Right kidney (tissue), 1 donor: ENCODE results near the gene SPATA6L.
"Not testable (repeated sequence)": the region's sequence is repeated elsewhere in the genome, so short reads cannot be mapped to it uniquely, and the experiment has no call there.

Source experiments
- DNase-seq: peaks from one replicate; pipeline ENCODE4 v3.0.0-alpha.2; 2016

SPATA6L gene

DNA sequence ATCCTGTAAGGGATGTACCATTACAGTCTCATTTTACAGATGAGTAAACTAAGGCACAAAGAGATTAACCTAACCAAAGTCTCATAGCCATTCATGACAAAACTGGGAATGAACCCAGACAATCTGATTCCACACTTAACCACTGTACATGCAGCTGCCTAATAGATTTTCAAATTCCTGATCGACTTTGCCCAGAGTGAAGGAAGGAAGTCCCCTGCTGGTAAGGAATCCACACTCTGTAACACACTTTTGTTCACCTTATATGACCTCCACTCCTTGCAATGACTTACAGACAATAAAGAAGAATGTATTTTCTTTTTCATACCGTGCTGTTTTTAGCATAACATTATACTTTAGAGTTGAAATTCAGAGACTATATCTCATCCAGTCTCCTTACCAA lies 35.4 kb downstream of the SPATA6L start:
- no peak for DNase-seq

GRCh38 chr9:4622016-4622415 lies 44.3 kb downstream of the SPATA6L start:
- DNase-seq, result no peak

GRCh38 chr9:4620881-4621555 lies 45.3 kb downstream of the SPATA6L start:
- no peak for DNase-seq

DNA sequence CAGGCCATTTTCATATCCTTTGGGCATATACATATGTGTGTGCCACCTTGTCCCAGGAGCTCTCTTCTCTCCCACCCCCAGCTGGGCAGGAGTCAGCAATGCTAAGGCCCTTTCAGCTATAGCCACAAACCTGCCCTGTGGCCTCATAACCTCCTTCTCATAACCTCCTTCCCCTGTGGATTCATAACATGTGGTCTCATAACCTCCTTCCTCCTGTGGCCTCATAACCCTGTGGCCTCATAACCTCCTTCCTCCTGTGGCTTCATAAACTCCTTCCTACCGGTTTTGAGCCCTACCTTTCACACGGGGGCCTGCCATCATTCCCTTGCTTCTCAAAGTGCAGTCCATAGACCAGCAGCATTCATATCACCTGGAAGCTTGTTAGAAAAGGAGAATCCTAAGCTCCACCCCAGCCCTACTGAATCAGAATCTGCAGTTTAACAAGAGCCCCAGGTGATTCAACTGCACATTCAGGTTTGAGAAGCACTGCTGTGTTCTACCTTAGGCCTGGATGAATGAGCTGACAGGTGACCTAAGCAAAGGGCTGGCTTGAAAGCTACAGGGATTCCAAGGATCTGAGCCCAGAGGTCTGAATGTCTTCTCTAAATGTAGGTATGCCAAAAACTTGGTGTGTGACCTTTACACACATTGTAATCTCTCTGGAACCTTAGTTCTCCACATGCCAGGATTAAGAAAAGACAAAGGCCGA lies 46.1 kb downstream of the SPATA6L start:
- DNase-seq, result no peak

DNA sequence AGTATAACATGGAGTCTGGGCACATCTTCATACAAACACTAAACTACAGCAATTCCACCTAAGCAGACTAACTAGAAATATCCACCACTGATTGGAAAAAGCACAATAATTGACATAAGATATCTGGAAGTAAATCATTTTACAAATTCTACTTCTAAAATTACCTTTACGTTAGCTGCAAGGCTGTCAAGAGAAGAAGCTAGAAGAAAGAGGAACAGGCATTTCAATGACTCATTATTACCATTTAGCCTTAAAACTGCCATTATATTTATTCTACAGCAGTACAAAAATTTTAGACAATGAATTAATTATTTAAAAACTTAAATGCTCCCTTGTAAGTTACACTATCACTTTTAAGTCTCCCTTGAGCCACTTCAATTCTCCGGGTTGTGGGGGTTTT lies 47.6 kb downstream of the SPATA6L start:
- no peak for DNase-seq

DNA sequence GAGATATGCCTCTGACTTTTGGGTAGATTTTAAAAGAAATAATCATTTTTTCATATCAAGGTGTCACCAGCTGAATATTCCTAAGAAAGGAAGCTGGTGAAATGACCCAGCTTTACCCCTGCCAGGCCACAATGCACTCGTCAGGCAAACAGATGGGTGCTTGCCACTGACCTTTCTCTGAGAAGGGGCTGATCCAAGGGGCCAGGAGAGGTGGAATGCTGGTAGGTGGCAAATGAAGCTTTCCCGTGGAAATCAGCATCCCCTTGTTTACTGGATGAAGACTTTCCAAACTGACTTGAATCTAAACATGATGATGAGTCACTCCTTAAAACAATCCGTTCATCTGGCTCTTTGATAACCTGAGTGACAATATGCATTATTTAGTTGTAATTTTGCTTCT lies 48.5 kb downstream of the SPATA6L start:
- DNase-seq, result no peak

DNA sequence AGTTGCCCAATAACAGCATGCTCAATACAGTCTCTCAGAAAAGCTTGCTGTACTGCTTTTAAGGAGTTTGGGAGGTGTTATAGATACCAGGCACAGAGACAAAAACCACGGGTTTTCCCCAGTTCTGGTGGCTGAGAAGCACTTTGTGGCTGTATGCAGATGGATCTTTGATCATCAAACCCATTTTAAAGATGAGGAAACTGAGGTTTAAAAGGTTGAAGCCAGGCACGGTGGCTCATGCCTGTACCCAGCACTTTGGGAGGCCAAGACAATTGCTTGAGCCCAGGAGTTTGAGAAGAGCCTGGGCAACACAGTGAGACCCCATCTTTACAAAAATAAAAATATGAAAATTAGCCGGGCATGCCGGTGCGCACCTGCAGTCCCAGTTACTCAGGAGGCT lies 50.5 kb downstream of the SPATA6L start:
- DNase-seq, result no peak

DNA sequence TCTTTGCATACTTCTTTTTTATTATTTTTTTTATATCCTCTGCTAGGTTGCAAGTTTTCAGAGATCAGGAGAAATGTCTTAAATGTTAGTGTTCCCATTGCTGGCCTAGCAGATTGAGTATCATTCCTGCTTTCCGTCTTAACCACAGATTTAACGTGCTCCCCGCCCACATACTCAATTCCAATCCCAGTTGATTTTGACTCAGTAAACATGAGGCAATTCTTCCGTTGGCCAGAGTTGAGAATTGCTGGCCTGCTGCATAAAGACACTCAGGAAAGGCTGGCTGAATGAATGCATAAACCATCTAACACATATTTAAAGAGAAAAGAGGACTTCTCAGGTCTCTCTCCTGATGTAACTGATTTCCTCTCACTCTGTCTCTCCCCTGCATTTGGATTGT lies 51.0 kb downstream of the SPATA6L start:
- no peak for DNase-seq

GRCh38 chr9:4614627-4615026 lies 51.7 kb downstream of the SPATA6L start:
- DNase-seq, result no peak

DNA sequence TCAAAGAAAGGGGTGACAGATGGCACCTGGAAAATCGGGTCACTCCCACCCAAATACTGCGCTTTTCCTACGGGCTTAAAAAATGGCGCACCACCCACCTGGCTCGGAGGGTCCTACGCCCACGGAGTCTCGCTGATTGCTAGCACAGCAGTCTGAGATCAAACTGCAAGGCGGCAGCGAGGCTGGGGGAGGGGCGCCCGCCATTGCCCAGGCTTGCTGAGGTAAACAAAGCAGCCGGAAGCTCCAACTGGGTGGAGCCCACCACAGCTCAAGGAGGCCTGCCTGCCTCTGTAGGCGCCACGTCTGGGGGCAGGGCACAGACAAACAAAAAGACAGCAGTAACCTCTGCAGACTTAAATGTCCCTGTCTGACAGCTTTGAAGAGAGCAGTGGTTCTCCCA lies 60.2 kb downstream of the SPATA6L start:
- DNase-seq, result not testable (repeated sequence)

GRCh38 chr9:4604678-4605095 lies 61.6 kb downstream of the SPATA6L start:
- no peak for DNase-seq

DNA sequence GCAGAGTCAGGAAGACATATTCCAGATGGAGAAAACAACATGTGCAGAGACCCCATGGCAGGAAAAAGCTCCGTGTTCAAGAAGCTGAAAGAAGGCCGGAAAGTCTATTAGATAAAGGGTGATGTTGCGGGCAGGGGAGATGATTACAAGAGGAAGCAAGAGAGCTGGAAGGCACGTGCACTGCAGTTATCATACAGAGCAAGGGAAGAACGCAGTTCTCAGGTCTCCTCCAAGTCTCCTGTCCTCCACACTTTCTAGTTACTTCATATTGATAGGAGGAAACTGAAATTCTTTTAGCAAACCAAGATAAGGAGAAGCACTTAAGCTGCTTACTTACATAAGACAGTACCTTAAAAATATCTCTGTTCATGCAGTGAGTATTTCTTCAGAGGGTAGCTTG lies 62.5 kb downstream of the SPATA6L start:
- no peak for DNase-seq

DNA sequence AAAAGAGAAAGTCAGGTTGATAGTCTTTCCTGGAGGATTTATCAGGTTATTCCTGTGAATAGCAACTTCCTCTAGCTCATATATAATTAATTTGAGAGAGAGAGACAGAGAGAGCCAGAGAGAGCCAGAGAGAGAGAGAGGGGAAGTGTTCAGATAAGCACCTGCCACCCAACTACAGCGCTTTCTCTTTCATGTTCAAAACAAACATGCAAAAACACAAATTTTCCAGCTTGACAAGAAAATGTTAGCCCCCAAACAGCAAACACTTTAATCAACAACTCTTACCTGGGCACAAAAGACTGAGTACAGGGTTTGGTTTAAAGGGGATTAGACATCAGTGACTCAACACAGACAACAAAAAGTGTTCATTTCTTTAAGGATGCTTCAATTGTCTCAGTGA lies 65.9 kb downstream of the SPATA6L start:
- DNase-seq, result no peak

GRCh38 chr9:4596165-4596922 lies 69.9 kb downstream of the SPATA6L start:
- DNase-seq, result no peak

GRCh38 chr9:4594994-4595393 lies 71.3 kb downstream of the SPATA6L start:
- no peak for DNase-seq

DNA sequence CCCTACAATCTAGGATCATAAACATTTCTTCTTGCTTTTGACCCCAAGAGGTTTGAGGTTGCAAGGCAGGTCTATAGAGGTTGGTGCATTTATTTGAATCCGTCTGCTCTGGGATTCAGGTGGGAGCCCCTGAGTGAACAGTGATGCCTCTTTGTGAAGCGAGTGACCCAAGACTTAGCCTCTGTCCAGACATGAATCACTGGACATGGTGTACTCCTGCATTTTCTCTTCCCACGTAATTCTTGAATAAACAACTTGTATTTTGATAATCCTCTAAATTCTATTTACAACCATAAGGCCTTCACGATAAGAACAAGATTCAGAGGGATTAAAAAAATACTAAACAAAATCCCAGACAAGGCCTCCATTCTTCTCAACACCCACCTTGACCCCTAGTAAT lies 71.7 kb downstream of the SPATA6L start:
- DNase-seq, result no peak

GRCh38 chr9:4592886-4593285 lies 73.4 kb downstream of the SPATA6L start:
- no peak for DNase-seq

DNA sequence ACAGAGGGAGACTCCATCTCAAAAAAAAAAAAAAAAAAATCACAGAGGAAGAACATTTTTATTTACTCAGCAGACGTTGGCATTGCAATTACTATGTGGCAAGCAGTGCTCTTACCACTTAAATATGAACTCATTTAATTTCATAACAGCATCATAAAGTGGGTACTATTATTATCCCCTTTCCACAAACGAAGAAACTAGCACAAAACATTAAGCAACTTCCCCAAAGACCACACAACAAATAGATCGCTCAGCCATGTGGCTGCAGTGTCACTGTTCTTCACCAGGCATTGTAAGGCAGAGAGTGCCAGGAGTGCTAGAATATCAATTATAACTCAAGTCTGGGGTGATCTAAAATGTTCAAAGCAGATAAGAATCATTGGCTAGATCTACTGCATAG lies 74.0 kb downstream of the SPATA6L start:
- no peak for DNase-seq

DNA sequence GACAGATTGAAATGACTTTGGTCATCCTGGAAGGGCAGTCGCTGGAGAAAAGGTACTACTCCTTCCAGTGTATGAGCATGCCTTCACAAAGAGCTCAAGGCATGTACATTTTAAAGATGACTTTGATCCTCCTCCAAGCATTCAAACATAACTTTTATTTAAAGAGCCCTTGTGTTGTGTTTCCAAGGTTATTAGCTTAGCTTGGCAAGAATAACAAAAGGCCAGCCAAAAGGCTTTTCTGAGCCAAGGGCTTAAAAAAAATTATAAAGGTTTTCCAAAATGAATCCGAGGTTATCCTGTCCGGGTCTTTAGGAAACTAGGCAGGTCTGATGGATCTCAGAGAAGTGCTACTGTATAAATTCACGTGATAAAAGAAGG lies 75.2 kb downstream of the SPATA6L start:
- no peak for DNase-seq

- no peak for DNase-seq
Observed at GRCh38 chr9:4590430-4591122, 75.7 kb downstream of the SPATA6L start.

DNA sequence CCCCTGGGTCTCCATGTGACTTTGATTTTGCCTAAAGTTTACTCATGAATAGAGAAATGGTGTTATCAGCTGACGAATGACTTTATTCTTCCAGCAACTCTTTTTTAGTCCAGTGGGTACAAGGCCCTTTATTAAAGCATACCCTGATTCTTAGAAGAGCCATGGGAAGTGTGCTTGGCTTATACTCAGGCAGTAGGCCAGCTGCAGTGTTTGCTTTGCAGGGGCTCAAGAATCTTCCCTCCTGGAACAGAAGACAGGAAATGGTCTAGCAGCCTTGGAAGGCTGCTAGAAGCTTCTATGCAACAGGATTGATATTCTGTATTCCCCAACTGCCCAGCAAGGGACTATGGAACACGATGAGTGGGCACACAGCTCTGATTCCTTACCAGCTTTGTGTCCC lies 77.6 kb downstream of the SPATA6L start:
- DNase-seq, result no peak

DNA sequence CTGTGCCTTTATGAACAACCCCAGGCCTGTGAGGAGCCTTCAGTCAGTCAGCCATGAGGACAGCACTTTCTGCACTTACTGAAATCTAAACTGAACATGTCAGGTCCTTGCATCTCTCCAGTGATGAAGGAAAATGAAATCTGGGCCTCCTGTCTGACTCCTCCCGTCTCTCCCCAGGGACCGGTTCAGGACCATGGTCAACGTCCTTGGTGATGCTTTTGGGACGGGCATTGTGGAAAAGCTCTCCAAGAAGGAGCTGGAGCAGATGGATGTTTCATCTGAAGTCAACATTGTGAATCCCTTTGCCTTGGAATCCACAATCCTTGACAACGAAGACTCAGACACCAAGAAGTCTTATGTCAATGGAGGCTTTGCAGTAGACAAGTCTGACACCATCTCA lies 81.1 kb downstream of the SPATA6L start:
- no peak for DNase-seq

DNA sequence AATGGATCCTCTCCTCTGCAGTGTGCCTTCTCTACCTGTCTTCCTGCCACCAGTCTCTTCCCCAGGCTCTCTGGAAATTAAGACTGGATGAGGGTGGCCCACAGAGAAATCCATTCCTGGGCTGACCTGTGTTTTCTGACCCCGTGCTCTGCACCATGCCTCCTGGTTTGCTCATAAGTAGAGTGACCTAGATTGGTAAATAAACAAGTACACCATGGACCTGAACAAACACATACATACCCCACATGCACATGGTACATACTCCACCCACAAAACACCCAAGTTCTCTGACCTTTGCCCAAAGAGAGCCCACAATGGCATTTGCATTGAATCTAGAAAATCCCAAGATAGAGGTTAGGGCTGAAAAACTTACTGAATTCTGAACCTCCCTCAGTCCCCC lies 81.6 kb downstream of the SPATA6L start:
- DNase-seq, result no peak
